CD4-positive, alpha-beta T cell (primary cell): ENCODE results near the gene KIAA1328. TPM values are rescaled to one million over a fixed set of nuclear protein-coding genes. Genes with fewer than 3 reads are reported as not detected.

ENCODE experiments used
- ATAC-seq: fragments of 200-7000 bp; cut with Tn5 transposase; one replicate; pipeline ENCODE4 v1.10.0; 2022; ENCODE audit warnings: mild to moderate bottlenecking; ENCODE audit not compliant: poor library complexity
- CTCF ChIA-PET: fragments of 350-600 bp; sonication (Branson Sonifier 250); formaldehyde crosslinking; loops from one replicate; lab custom pipeline; 2021; ENCODE audit warnings: antibody characterized with exemption, inconsistent platforms; lab: Charles Lee
- POLR2A ChIA-PET: fragments of 350-600 bp; sonication (Branson Sonifier 250); formaldehyde crosslinking; loops from one replicate; lab custom pipeline; 2021; ENCODE audit warnings: antibody characterized with exemption, inconsistent platforms; lab: Charles Lee
- DNase-seq, 14 experiments: peaks; one replicate each; pipeline ENCODE4 v3.0.0-alpha.2; 2013 to 2020; ENCODE audit warnings: mixed read lengths in 2 of 14
- H3K27ac ChIP-seq, 2 donors: one replicate each; pipeline versions ENCODE4 v1.5.1 to v1.7.0; 2013; ENCODE audit warnings: low read length in 2 of 2, low read depth in 1 of 2, mild to moderate bottlenecking in 1 of 2
- H3K27me3 ChIP-seq, 2 experiments: 1 replicate in 1 of 2; 2 replicates in 1 of 2; pipeline versions ENCODE4 v1.6.1 to v1.7.0; 2013; ENCODE audit warnings: low read length in 2 of 2, control low read depth in 1 of 2, mild to moderate bottlenecking in 1 of 2, moderate library complexity in 1 of 2; ENCODE audit not compliant: insufficient read depth in 2 of 2, control insufficient read depth in 1 of 2
- H3K36me3 ChIP-seq: one replicate; pipeline ENCODE4 v1.6.1; 2013; ENCODE audit warnings: low read length, control low read depth; ENCODE audit not compliant: insufficient read depth
- H3K4me1 ChIP-seq: one replicate; pipeline ENCODE4 v1.6.1; 2013; ENCODE audit warnings: low read length, control low read depth; ENCODE audit not compliant: insufficient read depth
- H3K4me3 ChIP-seq: one replicate; pipeline ENCODE4 v1.5.1; 2013; ENCODE audit warnings: mild to moderate bottlenecking, low read length, moderate library complexity
- H3K9me3 ChIP-seq, 2 experiments: 1 replicate in 1 of 2; 2 replicates in 1 of 2; pipeline versions ENCODE4 v1.6.1 to v1.7.0; 2013; ENCODE audit warnings: low read length in 2 of 2, mild to moderate bottlenecking in 2 of 2, control low read depth in 1 of 2, moderate library complexity in 1 of 2; ENCODE audit not compliant: control insufficient read depth in 1 of 2, insufficient read depth in 1 of 2
- H3K27ac Mint-ChIP-seq: one replicate; pipeline ENCODE4 v1.8.0; 2020; ENCODE audit warnings: mixed read lengths
- H3K27me3 Mint-ChIP-seq: one replicate; pipeline ENCODE4 v1.8.0; 2021; ENCODE audit warnings: mixed read lengths
- H3K36me3 Mint-ChIP-seq: one replicate; pipeline ENCODE4 v1.8.0; 2021; ENCODE audit warnings: low read depth, mixed read lengths
- H3K4me1 Mint-ChIP-seq: one replicate; pipeline ENCODE4 v1.8.0; 2021; ENCODE audit warnings: low read depth, mixed read lengths
- H3K4me3 Mint-ChIP-seq: one replicate; pipeline ENCODE4 v1.8.0; 2020; ENCODE audit warnings: mild to moderate bottlenecking, mixed read lengths
- H3K9me3 Mint-ChIP-seq: one replicate; pipeline ENCODE4 v1.8.0; 2020; ENCODE audit warnings: mixed read lengths
- CTCF ChIP-seq: fragments of 200-600 bp; IDR thresholded peaks from one replicate; pipeline ENCODE4 v1.8.0; 2022; ENCODE audit warnings: antibody characterized with exemption, mild to moderate bottlenecking
- intact Hi-C, 2 experiments: fragments of 100-400 bp; cut with DNase I in 1 of 2; cut with micrococcal nuclease in 1 of 2; formaldehyde crosslinking; loops; one replicate each; pipeline versions ENCODE4 v1.15.1 to v1.9.0; 2023 to 2025; cut with DNase I, micrococcal nuclease
- total RNA-seq, 174 experiments: library from RNA in 2 of 174; stranded (reverse) in 2 of 174; gene quantifications; one replicate each; pipeline ENCODE4 v1.2.3 and lab custom pipeline; 2021 to 2026

KIAA1328 gene
- total RNA-seq, 2 experiments from 2014 or later = 8.7 to 9.4 TPM

GRCh38 chr18:36819621-36820020 is 9.3 kb upstream of the KIAA1328 start:
- no peak overlapping the region for H3K4me3 Mint-ChIP-seq
- Histone ChIP-seq H3K27me3 (no peaks in the 10 kb centered on the region), H3K36me3 (peaks cover 28% of the 10 kb centered on the region), H3K4me3 (no peak overlapping the region), H3K9me3 (no peaks in the 10 kb centered on the region), H3K4me1 (no peaks in the 10 kb centered on the region), H3K27ac (no peak overlapping the region)
- ATAC-seq (no peak), DNase-seq (no peak)
- ChIA-PET POLR2A (no interaction called here), CTCF (no interaction called here)
- peaks cover 13% of the 10 kb centered on the region for H3K4me1 Mint-ChIP-seq
- no peak for TF ChIP-seq CTCF
- H3K27ac Mint-ChIP-seq = no peak overlapping the region
- H3K27me3 Mint-ChIP-seq = no peaks in the 10 kb centered on the region
- H3K9me3 Mint-ChIP-seq = no peaks in the 10 kb centered on the region
- intact Hi-C loops = loop anchor here in 1 of 2 experiments (10.0 kb wide), 3 partner anchors 1325 to 1575 kb away; partner anchors contain the start of genes INO80C, ZNF24 and ZNF397
- H3K36me3 Mint-ChIP-seq = peaks cover 39% of the 10 kb centered on the region

GRCh38 chr18:36821681-36822080 is 7.2 kb upstream of the KIAA1328 start:
- Mint-ChIP-seq H3K4me3 (no peak overlapping the region), H3K36me3 (peaks cover 19% of the 10 kb centered on the region), H3K9me3 (no peaks in the 10 kb centered on the region), H3K27ac (no peak overlapping the region), H3K4me1 (peaks cover 20% of the 10 kb centered on the region), H3K27me3 (no peaks in the 10 kb centered on the region)
- Histone ChIP-seq H3K27ac (no peak overlapping the region), H3K9me3 (no peaks in the 10 kb centered on the region), H3K4me3 (no peak overlapping the region), H3K36me3 (peaks cover 24% of the 10 kb centered on the region), H3K27me3 (no peaks in the 10 kb centered on the region), H3K4me1 (no peaks in the 10 kb centered on the region)
- ChIA-PET POLR2A (no interaction called here), CTCF (no interaction called here)
- intact Hi-C loops = loop anchor here in 1 of 2 experiments (10.0 kb wide), 3 partner anchors 1327 to 1577 kb away; partner anchors contain the start of genes INO80C, ZNF24 and ZNF397
- DNase-seq (no peak), ATAC-seq (no peak)
- TF ChIP-seq CTCF = no peak

- no peak overlapping the region for H3K27ac Mint-ChIP-seq
- Histone ChIP-seq H3K36me3 (no peaks in the 10 kb centered on the region), H3K4me3 (no peak overlapping the region), H3K9me3 (no peaks in the 10 kb centered on the region), H3K4me1 (peaks cover 24% of the 10 kb centered on the region), H3K27me3 (no peaks in the 10 kb centered on the region), H3K27ac (no peak overlapping the region)
- CTCF ChIA-PET = no interaction called here
- no peaks in the 10 kb centered on the region for H3K9me3 Mint-ChIP-seq
- H3K4me1 Mint-ChIP-seq = peaks cover 43% of the 10 kb centered on the region
- TF ChIP-seq CTCF = no peak
- ATAC-seq (no peak), DNase-seq (no peak)
- H3K4me3 Mint-ChIP-seq = no peak overlapping the region
- POLR2A ChIA-PET = no interaction called here
- H3K27me3 Mint-ChIP-seq = no peaks in the 10 kb centered on the region
- intact Hi-C loops = loop anchor here (5.0 to 10.0 kb wide), 5 partner anchors 698 to 1581 kb away; partner anchors contain the start of genes RMP24 (in 2 of the 2), ELP2 (in 1 of the 2), INO80C (in 1 of the 2) and SLC39A6 (in 1 of the 2)
- H3K36me3 Mint-ChIP-seq = peaks cover 5% of the 10 kb centered on the region
These were observed 3.4 kb upstream of the KIAA1328 start for GRCh38 chr18:36825526-36825925.
